IPS-NIHi7 (cell line): ENCODE measurements around the gene KCNJ13.
"Not testable (repeated sequence)": the region's sequence is repeated elsewhere in the genome, so short reads cannot be mapped to it uniquely, and the experiment has no call there.

ENCODE experiments used
- DNase-seq: peaks from one replicate; pipeline ENCODE4 v3.0.0; 2012; ENCODE audit warnings: mixed read lengths; ENCODE audit errors: extremely low spot score

Gene KCNJ13

GRCh38 chr2:232767866-232768265 is 8.5 kb downstream of the KCNJ13 start:
- no peak for DNase-seq

DNA sequence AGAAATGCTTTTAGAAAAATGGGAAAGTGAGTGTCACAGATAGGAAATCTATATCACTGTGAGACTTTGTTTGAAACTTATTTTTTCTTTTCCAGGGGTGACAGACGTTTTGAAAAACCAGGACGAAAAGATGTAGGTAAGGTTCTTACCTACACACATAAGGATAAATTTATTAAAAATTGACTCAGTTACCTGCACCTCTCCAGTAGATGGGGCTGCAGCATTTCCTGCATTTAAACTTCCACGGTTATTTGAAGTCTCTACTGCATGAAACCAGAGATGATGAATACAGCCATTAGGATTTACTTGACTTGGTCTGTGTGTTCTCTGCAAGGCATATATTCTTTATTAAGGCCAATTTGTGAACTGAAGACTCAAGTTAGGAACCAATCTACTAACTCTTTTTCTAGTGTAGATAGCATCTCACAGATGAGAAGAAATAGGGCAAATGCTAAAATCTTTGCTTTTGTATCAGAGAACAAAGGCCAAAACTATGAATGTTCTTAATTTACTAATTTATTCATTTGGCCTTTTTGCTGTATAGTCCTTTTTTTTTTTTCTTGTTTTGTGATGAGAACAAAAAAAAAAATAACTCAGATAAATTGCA is 15.0 kb downstream of the KCNJ13 start:
- DNase-seq: peak; percentile 22

DNA sequence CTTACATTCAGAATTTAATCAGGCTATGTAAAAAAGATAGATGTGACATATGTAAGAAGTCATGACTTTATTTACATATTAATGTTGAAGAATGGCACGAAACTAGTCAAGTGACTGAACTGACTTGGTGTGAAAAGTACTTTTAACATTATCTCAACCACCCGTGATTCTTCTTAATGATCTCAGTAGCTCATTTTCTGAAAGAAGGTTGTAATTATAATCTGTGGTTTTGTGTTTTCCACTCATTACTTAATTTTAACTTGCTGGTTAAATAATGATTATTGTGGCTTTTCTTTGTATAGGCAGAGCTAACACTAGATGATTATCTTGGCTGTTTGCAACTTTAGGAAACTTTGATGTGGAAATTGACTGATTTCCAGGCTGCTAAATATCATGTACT is 18.5 kb downstream of the KCNJ13 start:
- no peak for DNase-seq

DNA sequence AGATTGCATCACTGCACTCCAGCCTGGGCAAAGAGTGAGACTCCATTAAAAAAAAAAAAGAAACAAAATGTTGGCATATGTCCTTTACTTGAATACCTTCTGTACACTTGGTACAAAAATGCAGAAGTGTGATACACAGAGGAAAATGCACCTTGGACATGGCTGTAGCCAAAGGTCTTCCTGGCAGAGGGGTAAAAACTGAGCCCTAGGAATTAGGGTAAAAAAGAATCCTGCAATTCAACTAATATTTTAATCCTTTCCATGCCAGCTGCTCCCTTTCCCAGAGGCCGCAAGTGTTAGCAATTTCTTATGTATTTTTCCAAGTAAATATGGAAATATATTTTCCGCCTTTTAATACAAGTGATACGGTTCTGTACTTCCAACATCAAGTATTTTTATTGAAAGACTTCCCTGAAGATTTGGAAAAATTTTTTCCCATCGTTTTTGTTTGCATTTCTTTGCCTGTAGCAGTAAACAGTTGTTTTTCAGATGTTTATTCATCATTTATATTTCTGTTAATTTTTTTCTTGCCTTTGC is 26.2 kb downstream of the KCNJ13 start:
- no peak for DNase-seq

GRCh38 chr2:232749331-232749730 is 27.0 kb downstream of the KCNJ13 start:
- no peak for DNase-seq

- no peak for DNase-seq
Measured at GRCh38 chr2:232748038-232748437, 28.3 kb downstream of the KCNJ13 start.

DNA sequence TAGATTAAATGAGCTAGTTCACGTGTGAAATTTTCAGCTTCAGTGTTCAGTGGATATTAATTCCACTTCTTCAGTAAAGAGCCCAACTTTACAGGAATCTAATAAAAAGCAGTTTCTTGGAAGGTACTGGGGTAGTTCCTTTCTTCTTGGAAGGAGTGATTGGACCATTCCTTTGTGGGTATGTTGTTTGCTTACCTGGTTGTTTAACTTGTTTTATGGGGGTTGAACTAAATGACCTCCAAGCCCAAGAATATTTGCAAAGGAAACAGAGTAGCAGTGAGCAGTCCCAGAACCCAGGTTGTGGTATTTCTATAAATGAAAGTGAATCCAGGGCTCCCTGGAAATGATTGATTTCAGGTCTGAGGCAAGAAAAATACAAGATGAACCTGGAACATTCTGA is 31.4 kb downstream of the KCNJ13 start:
- DNase-seq: no peak

DNA sequence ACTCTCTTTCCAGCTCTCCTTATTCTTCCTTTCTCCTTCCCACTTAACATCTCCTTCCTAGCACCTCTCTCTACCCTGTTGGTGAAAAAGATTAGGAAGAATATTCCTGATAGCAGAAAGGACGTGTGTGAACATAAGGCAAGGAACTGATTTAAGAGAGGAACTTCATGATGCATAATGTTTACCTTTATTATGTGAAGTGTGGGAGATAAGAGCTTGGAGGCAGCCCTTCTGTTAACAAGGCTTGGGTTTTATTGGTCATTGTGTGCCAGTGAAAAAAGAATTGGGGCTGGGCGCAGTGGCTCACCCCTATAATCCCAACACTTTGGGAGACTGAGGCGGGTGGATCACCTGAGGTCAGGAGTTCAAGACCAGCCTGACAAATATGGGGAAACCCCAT is 34.4 kb downstream of the KCNJ13 start:
- DNase-seq: no peak

- no peak for DNase-seq
Measured at GRCh38 chr2:232741294-232741693, 35.1 kb downstream of the KCNJ13 start.

DNA sequence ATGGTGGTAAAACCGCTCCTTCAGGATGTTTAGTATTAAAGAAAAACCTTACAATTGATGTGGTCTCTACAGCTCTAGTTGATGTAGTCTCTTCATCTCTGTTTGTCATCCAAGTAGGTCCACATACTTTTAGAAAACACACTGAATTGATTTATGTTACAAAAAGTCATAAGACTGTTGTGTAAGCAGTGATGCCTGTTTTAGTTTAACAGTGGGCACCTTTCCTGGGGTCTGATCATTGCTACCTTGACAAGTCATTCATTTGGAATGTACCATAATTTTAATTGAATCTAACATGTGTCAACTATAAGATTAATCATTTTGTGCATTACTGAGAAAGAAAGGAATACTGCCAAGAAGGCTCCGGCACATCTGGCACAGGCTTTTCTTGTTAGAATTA is 44.9 kb downstream of the KCNJ13 start:
- DNase-seq: no peak

- no peak for DNase-seq
Measured at GRCh38 chr2:232728785-232729184, 47.6 kb downstream of the KCNJ13 start.

DNA sequence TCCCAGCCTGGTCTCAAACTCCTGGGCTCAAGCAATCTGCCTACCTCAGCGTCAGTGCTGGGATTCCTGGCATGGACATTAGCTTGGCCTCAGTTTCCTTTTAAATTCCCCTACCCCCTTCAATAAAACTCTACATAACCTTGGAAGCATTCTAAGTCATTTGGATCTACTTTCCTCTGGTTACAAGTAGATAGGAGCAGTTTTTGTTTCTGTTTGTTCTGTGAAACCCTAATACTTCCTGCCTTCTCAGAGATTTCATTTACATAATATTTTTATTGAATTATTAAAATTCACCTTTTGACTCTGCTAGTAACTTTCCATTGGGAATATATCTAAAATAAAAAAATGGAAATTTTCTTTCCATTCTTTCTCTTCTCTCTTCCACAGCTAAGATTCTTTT is 53.3 kb downstream of the KCNJ13 start:
- no peak for DNase-seq

- no peak for DNase-seq
Measured at GRCh38 chr2:232721882-232722281, 54.5 kb downstream of the KCNJ13 start.

DNA sequence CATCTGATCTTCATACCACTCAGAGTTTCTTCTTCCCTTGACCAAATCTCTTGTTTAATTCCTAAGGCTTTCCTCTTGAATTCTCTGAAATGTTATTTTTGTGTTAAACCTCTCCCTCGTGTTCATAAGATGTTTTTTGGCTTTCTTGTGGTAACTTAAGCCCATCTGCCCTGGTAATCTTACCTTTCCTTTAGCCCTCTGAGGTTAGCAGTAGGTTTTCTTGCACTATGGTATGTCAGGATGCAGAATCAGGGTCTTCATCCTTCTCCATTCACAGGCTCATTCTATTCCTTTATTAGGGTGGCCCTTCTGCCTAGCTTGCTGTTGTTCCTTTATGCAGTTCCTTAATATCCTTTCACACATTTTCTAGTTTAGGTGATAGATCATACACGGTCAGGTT is 55.1 kb downstream of the KCNJ13 start:
- no peak for DNase-seq

GRCh38 chr2:232720056-232720455 is 56.3 kb downstream of the KCNJ13 start:
- DNase-seq: not testable (repeated sequence)
